ENCODE results near the gene FAM78A. TPM values are rescaled to one million over a fixed set of nuclear protein-coding genes. Genes with fewer than 3 reads are reported as not detected.

The FAM78A gene
- total RNA-seq, 1 donor, result 0.36 TPM

- Histone ChIP-seq H2AFZ (ENCODE audit: low read length) (no peak overlapping the region), H4K20me1 (ENCODE audit: insufficient read depth, low read length) (peaks cover 23% of the 10 kb centered on the region), H3K27ac (ENCODE audit: low read depth, low read length) (no peak overlapping the region), H3K79me2 (ENCODE audit: insufficient read depth, low read length) (no peaks in the 10 kb centered on the region), H3K4me1 (ENCODE audit: insufficient read depth, low read length) (no peaks in the 10 kb centered on the region), H3K27me3 (ENCODE audit: insufficient read depth, low read length) (no peaks in the 10 kb centered on the region), H3K9me3 (ENCODE audit: low read depth, low read length) (no peaks in the 10 kb centered on the region), H3K4me3 (ENCODE audit: insufficient read depth, low read length) (no peak overlapping the region), H3K4me2 (ENCODE audit: insufficient read depth, low read length) (no peak overlapping the region), H3K36me3 (ENCODE audit: insufficient read depth, low read length) (no peaks in the 10 kb centered on the region)
- DNase-seq (ENCODE audit: insufficient read length, low spot score, missing footprints), result no peak
- no peak for TF ChIP-seq CTCF (IDR thresholded peaks at IDR 0.05; ENCODE audit: extremely low read depth, low read depth, low read length)
Observed at GRCh38 chr9:131306397-131307004, 30.2 kb upstream of the FAM78A start.

GRCh38 chr9:131304676-131305355 is 28.5 kb upstream of the FAM78A start:
- DNase-seq (ENCODE audit: insufficient read length, low spot score, missing footprints), result peak; percentile 22

GRCh38 chr9:131303381-131304321 is 27.3 kb upstream of the FAM78A start:
- no peaks in the 10 kb centered on the region for H3K4me1 ChIP-seq (ENCODE audit: insufficient read depth, low read length)
- no peak overlapping the region for H3K4me3 ChIP-seq (ENCODE audit: insufficient read depth, low read length)
- no peak overlapping the region for H3K4me2 ChIP-seq (ENCODE audit: insufficient read depth, low read length)
- H3K9me3 ChIP-seq (ENCODE audit: low read depth, low read length), result no peaks in the 10 kb centered on the region
- peaks cover 18% of the 10 kb centered on the region for H4K20me1 ChIP-seq (ENCODE audit: insufficient read depth, low read length)
- no peaks in the 10 kb centered on the region for H3K36me3 ChIP-seq (ENCODE audit: insufficient read depth, low read length)
- TF ChIP-seq CTCF (IDR thresholded peaks at IDR 0.05; ENCODE audit: extremely low read depth, low read depth, low read length), result no peak
- H3K27ac ChIP-seq (ENCODE audit: low read depth, low read length), result no peak overlapping the region
- DNase-seq (ENCODE audit: insufficient read length, low spot score, missing footprints), result peak; percentile 68
- no peak overlapping the region for H2AFZ ChIP-seq (ENCODE audit: low read length)
- no peaks in the 10 kb centered on the region for H3K79me2 ChIP-seq (ENCODE audit: insufficient read depth, low read length)
- no peaks in the 10 kb centered on the region for H3K27me3 ChIP-seq (ENCODE audit: insufficient read depth, low read length)

More at GRCh38 chr9:131304676-131305355, 28.5 kb upstream of the FAM78A start:
- Histone ChIP-seq H4K20me1 (ENCODE audit: insufficient read depth, low read length) (peaks cover 17% of the 10 kb centered on the region), H3K79me2 (ENCODE audit: insufficient read depth, low read length) (no peaks in the 10 kb centered on the region), H3K27ac (ENCODE audit: low read depth, low read length) (no peak overlapping the region), H3K4me3 (ENCODE audit: insufficient read depth, low read length) (no peak overlapping the region), H3K27me3 (ENCODE audit: insufficient read depth, low read length) (no peaks in the 10 kb centered on the region), H3K36me3 (ENCODE audit: insufficient read depth, low read length) (no peaks in the 10 kb centered on the region), H3K9me3 (ENCODE audit: low read depth, low read length) (no peaks in the 10 kb centered on the region), H3K4me1 (ENCODE audit: insufficient read depth, low read length) (no peaks in the 10 kb centered on the region), H3K4me2 (ENCODE audit: insufficient read depth, low read length) (no peak overlapping the region), H2AFZ (ENCODE audit: low read length) (no peak overlapping the region)
- no peak for TF ChIP-seq CTCF (IDR thresholded peaks at IDR 0.05; ENCODE audit: extremely low read depth, low read depth, low read length)

Measured in osteoblast (primary cell).